Fibroblast of mammary gland (primary cell): ENCODE results near the gene ELF1.
"Not testable (repeated sequence)": the region's sequence is repeated elsewhere in the genome, so short reads cannot be mapped to it uniquely, and the experiment has no call there.

Source experiments
- DNase-seq: peaks from one replicate; pipeline ENCODE4 v3.0.0-alpha.2; 2010; ENCODE audit warnings: low read depth
- H3K4me3 ChIP-seq: 2 replicates; pipeline ENCODE4 v1.5.1; 2011; ENCODE audit warnings: low read depth, mild to moderate bottlenecking, low read length, moderate library complexity; ENCODE audit not compliant: control insufficient read depth
- CTCF ChIP-seq: conservative IDR thresholded peaks from 2 replicates; pipeline ENCODE4 v1.5.1; 2011; ENCODE audit warnings: low read depth, low read length, inconsistent platforms; ENCODE audit not compliant: control insufficient read depth, insufficient read depth

The ELF1 gene

GRCh38 chr13:40908546-40908945, 110.6 kb downstream of the ELF1 start:
- no peak for TF ChIP-seq CTCF
- DNase-seq = no peak
- H3K4me3 ChIP-seq = no peak overlapping the region

GRCh38 chr13:40901032-40901431, 118.1 kb downstream of the ELF1 start:
- H3K4me3 ChIP-seq, DNase-seq: not testable (repeated sequence)

GRCh38 chr13:40900568-40900967, 118.5 kb downstream of the ELF1 start:
- not testable (repeated sequence) for DNase-seq, H3K4me3 ChIP-seq

GRCh38 chr13:40897053-40897452, 122.1 kb downstream of the ELF1 start:
- no peak overlapping the region for H3K4me3 ChIP-seq
- TF ChIP-seq CTCF = no peak
- DNase-seq = no peak

- no peak for DNase-seq
- no peak for TF ChIP-seq CTCF
- no peak overlapping the region for H3K4me3 ChIP-seq
Observed at GRCh38 chr13:40895227-40896184, 123.6 kb downstream of the ELF1 start.

- not testable (repeated sequence) for H3K4me3 ChIP-seq, DNase-seq
Observed at GRCh38 chr13:40893573-40893972, 125.5 kb downstream of the ELF1 start.

- no peak for TF ChIP-seq CTCF
Observed at GRCh38 chr13:40886017-40886416, 133.1 kb downstream of the ELF1 start.

GRCh38 chr13:40884175-40884574, 134.9 kb downstream of the ELF1 start:
- not testable (repeated sequence) for H3K4me3 ChIP-seq, DNase-seq

More at GRCh38 chr13:40886017-40886416, 133.1 kb downstream of the ELF1 start:
- no peak overlapping the region for H3K4me3 ChIP-seq
- no peak for DNase-seq
